Measurements from ENCODE around the gene AFG3L2. TPM values are rescaled to one million over a fixed set of nuclear protein-coding genes. Genes with fewer than 3 reads are reported as not detected.

The AFG3L2 gene
- total RNA-seq, 1 experiment from 2014 or later, result 73.5 TPM

DNA sequence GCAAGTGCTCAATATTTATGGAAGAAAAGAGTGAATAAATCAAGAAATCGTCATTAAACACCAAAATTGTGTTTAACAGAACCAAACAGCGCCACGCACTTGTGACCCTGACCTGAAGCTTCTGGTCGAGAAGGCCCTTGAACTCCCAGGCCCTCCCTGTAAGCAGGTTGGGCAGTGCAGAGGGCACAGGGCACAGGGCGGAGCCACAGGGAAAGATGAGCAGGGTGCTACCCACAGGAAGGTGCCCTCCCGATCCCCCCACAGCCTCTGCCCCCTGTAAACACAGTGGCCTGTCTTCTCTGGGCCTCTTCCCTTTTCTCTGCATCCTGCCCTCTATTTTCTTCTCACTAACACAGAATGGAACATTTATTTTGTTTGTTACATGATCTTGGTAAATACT, 85.9 kb downstream of the AFG3L2 start:
- Histone ChIP-seq H4K91ac (ENCODE audit: insufficient read length, low read depth, low read length) (no peak overlapping the region), H3K79me2 (ENCODE audit: insufficient read depth, low read length) (no peaks in the 10 kb centered on the region), H4K8ac (replicated peaks; ENCODE audit: insufficient read length, low read depth, low read length) (no peak overlapping the region), H3K9ac (ENCODE audit: extremely low read depth, insufficient read length, low read length) (no peak overlapping the region), H3K14ac (ENCODE audit: insufficient read depth, low read length) (no peak overlapping the region), H2BK12ac (ENCODE audit: insufficient read length, low read depth, low read length) (no peak overlapping the region), H3K18ac (ENCODE audit: insufficient read length, low read depth, low read length) (no peak overlapping the region), H4K5ac (ENCODE audit: insufficient read length, low read depth, low read length) (no peak overlapping the region), H3K79me1 (ENCODE audit: insufficient read depth, low read depth, low read length, poor library complexity, severe bottlenecking) (no peaks in the 10 kb centered on the region), H3K9me3 (ENCODE audit: control insufficient read depth, low read depth, low read length) (no peaks in the 10 kb centered on the region), H3K4me2 (ENCODE audit: insufficient read depth, insufficient read length, low read length) (no peak overlapping the region), H2BK20ac (ENCODE audit: low read depth, low read length, poor library complexity, severe bottlenecking) (no peak overlapping the region), H3K4ac (ENCODE audit: low read depth, low read length) (no peak overlapping the region), H3K23me2 (ENCODE audit: insufficient read length, low read depth, low read length, poor library complexity, severe bottlenecking) (peaks cover 14% of the 10 kb centered on the region), H3K23ac (ENCODE audit: insufficient read length, low read depth, low read length) (no peak overlapping the region), H2BK120ac (ENCODE audit: low read depth, low read length, poor library complexity, severe bottlenecking) (no peak overlapping the region), H3K56ac (ENCODE audit: insufficient read length, low read depth, low read length) (no peak overlapping the region), H3T11ph (ENCODE audit: low read length) (no peak overlapping the region), H2AFZ (ENCODE audit: low read length) (no peak overlapping the region), H3K27ac (ENCODE audit: insufficient read length, low read depth, low read length) (no peak overlapping the region), H4K20me1 (ENCODE audit: control insufficient read depth, insufficient read depth, insufficient read length) (no peaks in the 10 kb centered on the region), H2BK5ac (ENCODE audit: insufficient read length, low read length) (no peak overlapping the region), H3K4me1 (ENCODE audit: insufficient read depth, low read length) (no peaks in the 10 kb centered on the region), H3K27me3 (ENCODE audit: insufficient read depth, low read length) (no peaks in the 10 kb centered on the region; the same call in 1 of the 2 replicates), H2AK5ac (ENCODE audit: insufficient read length, low read length) (no peak overlapping the region), H2BK15ac (ENCODE audit: low read depth, low read length) (no peak overlapping the region)
- DNase-seq, result no peak
- no peaks in the 10 kb centered on the region for H3K36me3 Mint-ChIP-seq (ENCODE audit: insufficient read depth in 1 of 3, low read depth in 3 of 3)
- no peaks in the 10 kb centered on the region; a peak in 1 of 5 replicates for H3K9me3 Mint-ChIP-seq
- WGBS (ENCODE audit: extremely low coverage, insufficient read length, low lambda C conversion rate), result no CpG with 5 or more reads among the region's 6 CpGs
- H3K4me3 Mint-ChIP-seq, result no peak overlapping the region
- H3K27me3 Mint-ChIP-seq (ENCODE audit: low read depth), result peaks cover 32% of the 10 kb centered on the region
- H3K4me1 Mint-ChIP-seq, result peaks cover 14 to 20% of the 10 kb centered on the region in 2 experiments
- TF ChIP-seq CTCF (conservative IDR thresholded peaks at IDR 0.05), result no peak
- H3K27ac Mint-ChIP-seq, result no peak overlapping the region
